A673 (cell line): ENCODE data around the gene NBEA.

Experiments
- CTCF ChIP-seq: fragments of 300-800, 200-600 bp; sonication (generic); conservative IDR thresholded peaks from 2 replicates; pipeline ENCODE4 v1.5.1; 2017; ENCODE audit warnings: low read depth, mild to moderate bottlenecking, antibody characterized with exemption, low read length, moderate library complexity, mixed read lengths
- EZH2 ChIP-seq: fragments of 200-600 bp; sonication (generic); IDR thresholded peaks from 2 replicates; pipeline ENCODE4 v1.6.1; 2017; ENCODE audit warnings: borderline replicate concordance, low read depth, mild to moderate bottlenecking, mixed read lengths, antibody characterized with exemption, low read length; ENCODE audit not compliant: poor library complexity, severe bottlenecking

DNA sequence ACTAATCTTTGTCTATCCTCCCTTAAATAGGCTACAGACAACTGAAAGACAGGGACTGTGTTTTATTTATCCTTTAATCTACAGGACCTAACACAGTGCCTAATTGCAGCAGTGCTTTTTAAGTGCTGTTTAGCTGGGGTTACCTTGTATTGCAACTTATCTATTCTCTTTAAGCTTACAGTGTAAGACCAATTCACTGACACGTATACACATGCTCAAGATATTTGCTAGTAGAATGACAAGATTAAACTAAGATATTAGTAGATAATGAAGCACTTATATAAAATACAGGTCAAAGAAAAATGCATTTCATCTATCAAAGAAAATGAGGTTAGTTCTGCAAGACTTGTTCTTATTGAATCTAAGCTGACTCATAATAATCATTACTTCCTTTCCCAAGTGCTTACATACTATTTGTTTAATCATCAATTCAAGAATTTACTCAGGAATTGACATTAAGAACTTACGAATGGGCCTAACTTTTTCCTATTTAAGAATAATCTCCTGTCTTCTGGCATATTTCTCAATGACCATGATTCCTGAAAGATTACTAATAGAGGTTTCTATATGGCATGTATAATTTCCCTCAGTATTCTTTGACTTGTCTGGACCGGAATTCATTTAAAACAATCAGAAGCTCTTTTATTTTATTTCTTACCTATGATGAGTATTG lies 610.2 kb downstream of the NBEA start:
- TF ChIP-seq CTCF = no peak
- no peak for TF ChIP-seq EZH2
